CD4-positive, alpha-beta T cell treated with Interleukin-15 for 4 hours (primary cell): ENCODE data around the gene TINCR.
"Not testable (repeated sequence)": the region's sequence is repeated elsewhere in the genome, so short reads cannot be mapped to it uniquely, and the experiment has no call there.

Source experiments
- DNase-seq: peaks from one replicate; pipeline ENCODE4 v3.0.0-alpha.2; 2020; ENCODE audit warnings: low spot score

Gene TINCR

GRCh38 chr19:5558101-5558621, 9.6 kb downstream of the TINCR start:
- DNase-seq = no peak

DNA sequence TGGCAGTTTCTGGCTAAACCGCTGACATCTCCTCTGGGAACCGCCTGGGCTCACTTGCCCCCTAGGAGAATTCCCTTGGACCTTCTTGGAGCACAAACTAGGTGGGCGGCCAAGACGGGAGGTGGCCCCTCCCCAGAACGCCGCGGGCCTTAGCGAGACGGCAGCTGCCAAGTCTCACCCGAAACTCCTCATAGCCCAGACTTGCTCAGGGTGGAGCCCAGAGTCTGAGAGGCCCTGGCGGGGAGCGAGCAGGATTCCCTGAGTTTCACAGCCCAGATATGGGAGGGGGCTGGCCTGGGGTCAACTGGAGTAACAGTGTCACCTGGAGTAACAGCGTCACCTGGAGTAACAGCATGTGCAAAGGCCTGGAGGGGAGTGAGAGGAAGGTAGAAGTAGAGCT, 10.1 kb downstream of the TINCR start:
- DNase-seq = no peak

DNA sequence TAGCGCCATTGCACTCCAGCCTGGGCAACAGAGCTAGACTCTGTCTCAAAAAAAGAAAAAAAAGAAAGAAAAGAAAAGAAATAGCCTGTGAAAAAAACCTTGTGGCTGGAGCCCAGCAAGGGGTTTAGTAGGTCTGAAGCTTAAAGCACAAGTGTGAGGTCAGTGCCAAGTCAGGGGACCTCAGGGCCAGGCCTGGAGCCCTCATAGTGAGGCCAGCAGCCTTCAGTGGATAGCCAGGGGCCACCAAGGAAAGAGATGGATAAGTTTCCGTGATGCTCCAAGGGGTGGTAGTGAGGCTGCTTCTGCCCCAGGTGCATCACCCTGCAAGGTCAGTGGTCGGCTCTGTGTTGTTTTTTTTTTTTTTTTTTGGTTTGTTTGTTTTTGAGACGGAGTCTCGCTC, 12.9 kb downstream of the TINCR start:
- no peak for DNase-seq

DNA sequence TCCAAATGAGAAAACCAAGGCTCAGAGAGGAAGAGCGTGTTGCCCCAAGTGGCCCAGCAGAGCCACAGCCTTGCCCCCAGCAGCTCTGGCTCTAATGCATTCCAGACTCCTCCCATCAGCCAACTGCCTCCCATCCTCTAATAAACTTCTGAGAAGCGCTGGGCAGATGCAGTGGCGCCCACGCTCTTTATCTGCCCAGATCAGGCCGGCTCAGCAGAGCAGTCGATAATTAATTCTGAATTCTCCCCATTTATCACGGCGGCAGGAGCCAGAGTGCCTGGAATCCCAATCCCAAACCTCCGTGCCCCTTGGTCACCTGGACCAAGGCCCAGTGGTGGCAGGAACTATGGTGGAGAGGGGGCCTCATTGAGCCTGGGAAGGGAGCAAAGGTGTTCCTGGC, 13.9 kb downstream of the TINCR start:
- DNase-seq = no peak

DNA sequence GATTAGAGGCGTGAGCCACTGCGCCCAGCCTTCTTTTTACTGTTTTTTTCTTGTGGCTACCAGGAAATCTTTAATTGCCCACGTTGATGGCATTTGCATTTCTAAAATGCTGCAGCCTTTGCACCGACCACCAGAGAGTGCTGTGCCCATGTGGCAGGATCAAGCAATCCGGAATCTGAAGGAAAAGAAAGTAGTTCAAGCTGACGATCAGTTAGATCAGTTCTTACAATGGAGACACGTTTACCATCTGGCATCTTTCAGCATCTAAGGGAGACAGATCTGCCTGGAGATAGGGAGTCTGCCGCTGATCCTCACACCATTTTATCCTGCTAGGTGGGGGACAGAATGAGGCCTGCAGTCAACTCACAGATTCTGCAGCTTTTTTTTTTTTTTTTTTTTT, 19.9 kb downstream of the TINCR start:
- no peak for DNase-seq

DNA sequence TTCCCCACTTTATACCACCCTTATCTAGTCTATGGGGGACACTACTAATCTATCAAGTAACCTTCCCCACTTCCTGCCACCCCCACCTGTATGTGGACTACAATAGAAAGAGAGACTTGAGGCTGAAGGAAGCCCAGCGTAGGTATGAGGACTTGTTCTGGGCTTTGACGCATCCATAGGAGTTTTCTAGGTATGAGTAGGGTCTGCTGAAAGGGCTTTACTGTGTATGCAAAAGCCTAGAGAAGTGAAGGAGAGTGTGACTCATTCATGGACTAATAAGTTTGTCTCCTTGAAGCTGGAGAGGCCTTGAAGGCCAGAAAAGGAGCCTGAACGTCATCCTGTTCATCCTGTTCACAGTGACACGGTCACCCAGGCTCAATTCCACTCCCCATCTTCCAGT, 21.8 kb downstream of the TINCR start:
- DNase-seq = no peak

DNA sequence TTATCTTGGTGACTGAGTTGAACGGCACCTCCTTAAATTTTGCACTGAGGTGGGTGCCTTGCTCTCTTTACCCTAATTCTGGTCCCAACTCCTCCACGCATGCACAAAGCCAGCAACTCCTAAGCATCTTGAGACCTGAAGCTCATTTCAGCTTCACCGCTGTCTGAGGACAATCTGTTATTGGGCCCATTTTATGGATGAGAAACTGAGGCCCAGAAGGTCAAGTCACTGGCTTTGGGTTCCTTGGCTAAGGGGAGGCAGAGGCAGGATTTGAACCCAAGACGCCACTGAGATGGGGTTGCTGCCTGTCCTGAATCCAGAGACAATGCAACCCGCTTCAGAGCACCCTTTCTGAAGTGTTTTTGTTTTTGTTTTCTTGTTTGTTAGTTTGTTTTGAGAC, 22.7 kb downstream of the TINCR start:
- DNase-seq = no peak

- no peak for DNase-seq
Observed at GRCh38 chr19:5542665-5543064, 25.1 kb downstream of the TINCR start.

DNA sequence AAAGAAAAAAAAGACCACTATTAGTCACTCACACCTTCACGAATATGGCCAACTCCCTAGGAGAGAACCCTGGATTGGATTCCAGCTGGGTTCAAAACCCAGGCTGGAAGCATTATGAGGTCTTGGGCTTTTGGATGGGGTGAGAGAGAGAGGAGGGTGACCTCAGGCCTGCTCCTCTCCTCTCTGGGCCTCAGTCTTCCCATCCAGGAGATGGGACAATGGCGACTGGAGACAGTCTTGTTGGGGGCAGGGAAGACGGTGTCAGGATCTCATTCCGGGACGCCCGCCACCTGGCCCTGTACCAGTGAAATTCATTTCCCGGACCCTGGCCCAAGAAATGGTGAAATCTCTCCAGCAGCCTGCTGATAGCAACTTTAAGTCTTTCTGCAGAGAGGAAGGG, 26.3 kb downstream of the TINCR start:
- DNase-seq = no peak

GRCh38 chr19:5540208-5540607, 27.5 kb downstream of the TINCR start:
- DNase-seq = no peak

DNA sequence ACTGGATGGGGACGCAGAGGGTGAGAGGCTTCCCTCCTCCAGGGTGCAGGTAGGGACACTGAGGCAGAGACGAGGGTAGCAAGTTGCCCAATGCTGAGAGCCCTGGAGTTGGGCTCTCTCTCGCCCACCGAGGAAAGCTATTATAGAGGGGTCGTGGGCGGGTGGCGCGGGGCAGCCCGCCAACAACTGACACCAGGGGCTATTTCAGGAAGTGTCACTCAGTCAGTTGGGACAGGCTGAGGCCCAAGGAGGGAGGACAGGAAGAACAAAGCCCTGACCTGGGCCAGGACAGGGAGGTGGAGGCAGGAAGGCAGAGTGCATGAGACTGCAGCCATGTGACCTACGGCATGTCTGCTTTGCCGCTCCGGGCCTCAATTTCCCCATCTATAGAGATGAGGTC, 29.9 kb downstream of the TINCR start:
- DNase-seq = no peak

GRCh38 chr19:5536982-5537579, 30.7 kb downstream of the TINCR start:
- not testable (repeated sequence) for DNase-seq

DNA sequence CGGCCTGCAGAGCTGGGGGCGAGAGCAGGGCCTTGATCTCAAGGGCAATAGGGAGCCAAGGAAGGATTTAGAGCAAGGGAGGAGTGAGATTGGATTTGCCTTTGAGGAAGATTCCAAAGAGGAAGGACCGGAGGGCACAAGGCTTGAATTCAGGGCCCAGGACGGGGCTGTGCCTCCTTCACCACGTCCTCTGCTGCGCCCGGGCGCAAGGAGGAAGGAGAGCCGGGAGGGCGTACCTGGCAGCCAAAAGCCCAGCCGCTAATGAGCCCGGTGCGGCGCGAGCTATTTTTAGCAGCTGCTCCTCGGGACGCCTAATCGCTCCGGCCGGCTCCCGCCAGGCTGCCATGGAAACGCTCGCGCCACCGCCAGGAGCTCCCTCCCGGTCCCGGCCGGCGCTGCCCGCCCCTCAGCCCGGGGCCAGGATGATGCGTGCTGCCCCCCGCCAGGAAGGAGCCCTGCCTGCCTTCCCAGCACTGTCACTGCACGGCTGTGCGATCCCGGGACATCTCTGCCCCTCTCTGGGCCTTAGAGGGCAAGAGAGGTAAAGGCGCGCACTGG, 31.3 kb downstream of the TINCR start:
- no peak for DNase-seq

DNA sequence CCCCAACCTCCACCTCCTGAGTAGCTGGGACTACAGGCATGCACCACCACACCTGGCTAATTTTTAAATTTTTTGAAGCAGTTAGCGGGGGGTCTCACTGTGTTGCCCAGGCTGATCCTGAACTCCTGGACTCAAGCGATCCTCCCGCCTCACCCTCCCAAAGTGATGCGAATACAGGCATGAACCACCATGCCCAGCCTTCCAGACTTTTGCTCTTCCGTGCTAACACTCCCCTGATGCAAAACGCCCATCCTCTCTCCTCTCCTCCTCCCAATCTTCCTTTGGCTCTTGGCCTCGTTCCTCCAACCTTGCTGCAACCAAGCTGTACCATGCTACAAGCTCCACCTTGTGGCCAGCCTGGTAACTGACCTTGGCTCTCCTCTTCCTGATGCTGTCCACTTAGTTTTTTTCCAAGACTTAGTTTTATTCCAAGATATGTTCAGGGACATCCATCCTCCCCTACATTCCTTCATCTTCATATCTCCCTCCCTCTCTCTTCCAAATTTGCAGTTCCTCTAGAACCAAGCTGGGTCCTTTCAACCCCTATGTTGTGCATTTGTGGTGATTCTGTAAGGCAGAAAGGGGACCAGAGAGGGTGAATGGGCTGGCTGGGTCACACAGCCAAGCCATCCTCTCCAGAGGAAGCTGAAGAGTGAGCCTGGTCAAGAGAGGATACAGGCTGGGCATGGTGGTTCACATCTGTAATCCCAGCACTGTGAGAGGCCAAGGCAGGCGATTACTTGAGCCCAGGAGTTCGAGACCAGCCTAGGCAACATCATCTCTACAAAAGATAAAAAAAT, 32.8 kb downstream of the TINCR start:
- DNase-seq = no peak

DNA sequence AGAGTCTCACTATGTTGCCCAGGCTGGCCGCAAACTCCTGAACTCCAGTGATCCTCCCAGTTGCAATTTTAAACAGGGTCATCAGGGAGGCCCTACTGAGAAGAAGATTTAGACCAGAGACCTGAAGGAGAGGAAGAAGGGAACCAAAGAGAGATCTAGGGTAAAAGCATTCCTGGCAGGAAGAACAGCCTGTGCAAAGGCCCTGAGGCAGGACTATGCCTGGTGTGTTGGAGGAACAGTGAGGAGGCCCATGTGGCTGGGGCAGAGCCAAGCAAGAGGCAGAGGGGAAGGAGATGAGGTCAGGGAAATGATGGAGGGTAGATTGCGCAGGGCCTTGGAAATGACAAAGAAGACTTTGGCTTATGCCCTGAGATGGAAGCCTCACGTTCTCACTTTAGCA, 34.5 kb downstream of the TINCR start:
- no peak for DNase-seq

DNA sequence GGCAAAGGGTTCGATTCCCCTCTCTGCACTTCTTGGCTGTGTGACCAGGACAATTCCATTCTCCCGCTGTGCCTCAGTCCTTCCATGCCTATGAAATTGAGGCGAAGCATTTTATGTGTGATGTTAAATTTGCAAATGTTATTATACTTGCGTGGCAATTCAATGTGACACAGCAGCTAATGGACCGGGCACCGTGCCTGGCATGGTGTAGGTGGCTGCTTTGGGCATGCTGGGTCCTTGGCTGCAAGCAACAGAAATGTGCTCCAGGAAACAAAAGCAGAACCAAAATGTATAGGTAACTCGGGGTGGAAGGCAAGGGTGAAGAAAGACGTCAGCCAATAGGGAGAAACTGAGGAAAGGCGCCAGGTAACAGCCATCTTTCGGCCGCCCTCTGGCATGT, 37.1 kb downstream of the TINCR start:
- DNase-seq = no peak

GRCh38 chr19:5526691-5527090, 41.1 kb downstream of the TINCR start:
- no peak for DNase-seq

DNA sequence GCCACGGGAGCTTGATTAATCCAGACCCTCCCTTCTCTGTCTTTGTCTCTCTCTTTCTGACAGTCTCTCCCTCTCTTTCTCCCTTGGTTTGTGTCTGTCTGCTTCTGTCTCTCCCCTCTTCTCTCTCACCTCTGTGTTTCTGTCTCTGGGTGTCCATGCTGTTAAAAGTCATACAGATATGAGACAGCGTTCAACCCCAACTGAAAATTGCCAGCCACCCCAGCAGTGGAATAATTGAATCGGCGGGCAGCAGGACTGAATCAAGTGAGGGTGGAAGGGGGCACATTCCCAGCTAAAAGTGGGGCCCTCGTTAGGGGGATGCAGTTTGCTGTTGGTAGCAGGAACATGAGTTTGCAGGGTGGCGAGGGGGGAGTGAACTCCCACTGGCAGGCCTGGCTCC, 43.7 kb downstream of the TINCR start:
- no peak for DNase-seq

DNA sequence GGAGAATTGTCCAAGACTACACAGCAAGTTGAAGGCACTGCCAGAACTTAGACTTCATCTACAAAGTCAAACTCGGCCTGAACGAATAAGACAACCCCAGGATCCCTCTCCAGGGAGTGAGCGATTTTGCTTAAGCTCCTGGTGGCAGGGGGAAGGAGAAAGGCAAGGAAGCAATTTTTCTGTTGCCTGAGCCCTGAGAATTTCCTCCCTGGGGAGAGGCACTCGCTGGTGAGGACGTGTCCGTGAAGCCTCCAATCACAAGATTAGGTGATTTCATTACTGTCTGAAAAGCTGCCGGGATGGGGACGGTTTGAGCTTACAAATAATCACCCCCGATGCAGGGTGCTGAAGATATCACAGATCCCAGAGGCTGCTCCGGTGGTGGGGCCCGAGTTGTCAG, 45.6 kb downstream of the TINCR start:
- DNase-seq = no peak

DNA sequence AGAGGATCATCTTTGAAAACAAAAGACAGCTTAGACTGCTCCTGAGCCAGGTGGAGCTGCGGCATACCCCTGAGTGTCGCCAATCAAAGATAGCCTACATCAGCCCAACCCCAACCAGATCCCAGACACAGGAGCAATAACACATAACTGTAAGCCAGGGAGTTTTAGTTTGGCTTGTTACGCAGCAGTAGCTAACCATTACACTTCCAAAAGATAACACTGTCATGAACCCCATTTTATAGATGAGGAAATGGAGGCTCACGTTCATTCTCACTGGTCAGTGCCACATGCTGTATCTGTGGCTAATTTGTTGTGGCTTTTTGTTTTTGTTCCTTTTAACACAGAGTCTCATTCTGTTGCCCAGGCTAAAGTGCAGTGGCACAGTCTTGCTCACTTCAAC, 47.3 kb downstream of the TINCR start:
- no peak for DNase-seq

DNA sequence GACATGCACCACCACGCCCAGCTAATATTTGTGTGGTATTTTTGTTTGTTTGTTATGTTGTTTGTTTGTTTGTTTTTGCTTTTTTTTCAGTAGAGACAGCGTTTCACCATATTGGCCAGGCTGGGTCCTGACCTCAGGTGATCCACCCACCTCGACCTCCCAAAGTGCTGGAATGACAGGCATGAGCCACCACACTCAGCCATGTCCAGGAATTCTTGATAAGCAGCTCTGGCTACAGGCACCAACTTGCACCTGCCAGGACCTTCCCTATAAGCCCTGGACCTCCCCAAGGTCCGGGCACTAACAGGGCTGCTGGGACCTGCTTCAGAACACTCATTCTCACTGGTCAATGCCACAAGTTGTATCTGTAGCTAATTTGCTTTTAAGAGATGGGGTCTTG, 48.7 kb downstream of the TINCR start:
- no peak for DNase-seq

DNA sequence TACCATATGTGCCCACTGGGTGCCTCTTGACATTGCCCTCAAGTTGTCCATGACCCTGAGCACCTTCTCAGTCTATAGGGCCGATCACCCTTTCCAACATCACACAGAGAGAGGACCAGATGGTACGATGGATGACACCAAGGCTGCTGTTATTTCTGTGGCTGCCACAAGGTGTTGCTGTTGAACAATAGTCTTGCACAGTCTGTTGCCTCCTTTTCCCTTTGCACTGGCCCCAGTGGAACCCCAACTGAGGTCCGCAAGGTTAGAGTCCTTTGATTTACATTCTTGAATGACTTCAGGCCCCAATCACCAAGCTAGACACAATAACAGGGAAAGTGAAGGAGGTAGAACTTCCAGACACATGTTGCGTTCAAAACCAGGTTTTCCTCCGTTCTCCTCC, 52.0 kb downstream of the TINCR start:
- no peak for DNase-seq

DNA sequence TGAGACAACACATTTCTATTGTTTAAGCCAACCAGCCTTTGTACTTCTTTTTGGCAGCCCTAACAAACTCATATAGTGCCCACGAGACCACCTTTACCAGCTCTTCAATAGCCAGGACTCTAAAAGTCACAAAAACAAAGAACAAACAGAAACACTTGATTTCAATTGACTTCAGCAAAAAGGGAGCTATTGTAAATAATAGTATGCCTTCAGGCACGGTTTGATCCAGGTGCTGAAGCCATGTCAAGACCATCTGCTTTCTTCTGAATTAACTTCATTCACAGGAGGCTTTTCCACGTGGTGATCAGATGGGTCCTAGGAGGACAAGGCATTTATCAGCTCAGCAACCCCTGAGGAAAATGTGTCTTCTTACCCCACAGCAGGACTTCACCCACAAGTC, 53.8 kb downstream of the TINCR start:
- no peak for DNase-seq

GRCh38 chr19:5512715-5513114, 55.0 kb downstream of the TINCR start:
- no peak for DNase-seq
